ENCODE data around the gene PLXNA4. TPM values are rescaled to one million over a fixed set of nuclear protein-coding genes. Genes with fewer than 3 reads are reported as not detected.

PLXNA4 gene
- total RNA-seq, 4 donors from 2014 or later = 4.8 to 19.7 (median 10.7) TPM

- no peak for TF ChIP-seq CTCF (IDR thresholded peaks at IDR 0.05)
- no peak for TF ChIP-seq EP300 (IDR thresholded peaks at IDR 0.05)
- no peak for TF ChIP-seq POLR2AphosphoS5 (IDR thresholded peaks at IDR 0.05)
- TF ChIP-seq POLR2A (IDR thresholded peaks at IDR 0.05) = no peak
- ATAC-seq = no peak
- H3K4me1 ChIP-seq = no peaks in the 10 kb centered on the region
- peaks cover 0 to 18% of the 10 kb centered on the region in 2 donors for H3K36me3 ChIP-seq
- no peaks in the 10 kb centered on the region for H3K27me3 ChIP-seq
- H3K4me3 ChIP-seq = no peak overlapping the region
- WGBS, 2 donors (ENCODE audit: low coverage in 1 of 2) = 82 to 94% methylated on average over 3 of the region's 8 CpGs
- peaks cover 0 to 22% (median 0%) of the 10 kb centered on the region in 3 donors for H3K9me3 ChIP-seq
- no peak overlapping the region for H3K27ac ChIP-seq
Measured at GRCh38 chr7:132183781-132184380, 392.4 kb downstream of the PLXNA4 start.

- TF ChIP-seq CTCF (IDR thresholded peaks at IDR 0.05) (no peak), POLR2A (IDR thresholded peaks at IDR 0.05) (no peak), EP300 (IDR thresholded peaks at IDR 0.05) (no peak), POLR2AphosphoS5 (IDR thresholded peaks at IDR 0.05) (no peak)
- ATAC-seq = no peak
- Histone ChIP-seq H3K36me3 (peaks cover 0 to 18% of the 10 kb centered on the region in 2 donors), H3K27me3 (no peaks in the 10 kb centered on the region), H3K4me3 (no peak overlapping the region), H3K27ac (no peak overlapping the region), H3K4me1 (no peaks in the 10 kb centered on the region), H3K9me3 (peaks cover 0 to 19% (median 0%) of the 10 kb centered on the region in 3 donors)
- WGBS, 2 donors (ENCODE audit: low coverage in 1 of 2) = 97 to 98% methylated on average over 6 of the region's 6 CpGs
Measured at GRCh38 chr7:132182992-132183391, 393.3 kb downstream of the PLXNA4 start.

GRCh38 chr7:132181946-132182685, 394.2 kb downstream of the PLXNA4 start:
- Histone ChIP-seq H3K36me3 (peaks cover 0 to 17% of the 10 kb centered on the region in 2 donors), H3K4me1 (no peaks in the 10 kb centered on the region), H3K27ac (no peak overlapping the region), H3K4me3 (no peak overlapping the region), H3K27me3 (no peaks in the 10 kb centered on the region), H3K9me3 (peaks cover 0 to 10% (median 0%) of the 10 kb centered on the region in 3 donors)
- no peak for TF ChIP-seq POLR2A (IDR thresholded peaks at IDR 0.05)
- TF ChIP-seq POLR2AphosphoS5 (IDR thresholded peaks at IDR 0.05) = no peak
- no peak for TF ChIP-seq CTCF (IDR thresholded peaks at IDR 0.05)
- TF ChIP-seq EP300 (IDR thresholded peaks at IDR 0.05) = no peak
- ATAC-seq = no peak
- WGBS, 2 donors (ENCODE audit: low coverage in 1 of 2) = 81% methylated on average over 8 to 9 of the region's 9 CpGs

GRCh38 chr7:132181371-132181770, 394.9 kb downstream of the PLXNA4 start:
- Histone ChIP-seq H3K4me1 (no peaks in the 10 kb centered on the region), H3K9me3 (peaks cover 0 to 2% (median 0%) of the 10 kb centered on the region in 3 donors), H3K27me3 (no peaks in the 10 kb centered on the region), H3K4me3 (no peak overlapping the region), H3K27ac (no peak overlapping the region), H3K36me3 (peaks cover 0 to 22% of the 10 kb centered on the region in 2 donors)
- TF ChIP-seq POLR2AphosphoS5 (IDR thresholded peaks at IDR 0.05) (no peak), CTCF (IDR thresholded peaks at IDR 0.05) (no peak), POLR2A (IDR thresholded peaks at IDR 0.05) (no peak), EP300 (IDR thresholded peaks at IDR 0.05) (no peak)
- ATAC-seq = no peak
- whole genome bisulfite sequencing, 2 donors (ENCODE audit: low coverage in 1 of 2) = 100% methylated on average over 1 of the region's 10 CpGs; no CpG with 5 or more reads in 1 of the 2 donors

Measured in gastroesophageal sphincter (tissue), 4 donors.